ENCODE measurements around the gene SLC22A7. TPM values are rescaled to one million over a fixed set of nuclear protein-coding genes. Genes with fewer than 3 reads are reported as not detected.

SLC22A7 gene
- polyA plus RNA-seq, 1 donor = 1.2 TPM

DNA sequence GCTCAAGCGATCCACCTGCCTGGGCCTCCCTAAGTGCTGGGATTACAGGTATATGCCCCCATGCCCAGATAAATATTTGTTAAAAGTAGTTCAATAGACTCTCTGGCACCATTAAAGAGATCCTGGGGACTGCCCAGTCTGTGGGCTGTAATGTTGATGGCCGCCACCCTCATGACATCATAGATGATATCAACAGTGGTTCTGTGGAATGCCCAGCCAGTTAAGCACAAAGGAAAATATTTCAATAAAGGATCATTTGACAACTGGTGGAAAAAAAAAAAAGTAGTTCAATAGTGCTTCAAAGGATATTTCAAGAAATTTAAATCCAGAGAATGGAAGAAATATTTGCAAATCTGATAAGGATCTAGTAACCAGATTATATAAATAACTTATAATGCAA, 12.1 kb downstream of the SLC22A7 start:
- no peaks in the 10 kb centered on the region for H3K9me3 ChIP-seq (ENCODE audit: control insufficient read depth, low read depth, low read length)
- H3K4me3 ChIP-seq (ENCODE audit: low read length) = no peak overlapping the region
- WGBS (ENCODE audit: insufficient coverage, low lambda C conversion rate) = 100% methylated on average over 1 of the region's 2 CpGs
- H3K36me3 ChIP-seq (ENCODE audit: control insufficient read depth, insufficient read depth, low read length) = no peaks in the 10 kb centered on the region
- no peak overlapping the region for H3K27ac ChIP-seq (ENCODE audit: low read length)
- H3K27me3 ChIP-seq (ENCODE audit: control insufficient read depth, insufficient read depth, low read length) = peaks cover 5% of the 10 kb centered on the region
- no peak for DNase-seq
- H3K4me1 ChIP-seq (ENCODE audit: control insufficient read depth, insufficient read depth, low read length) = peaks cover 2% of the 10 kb centered on the region

GRCh38 chr6:43310624-43311023, 12.6 kb downstream of the SLC22A7 start:
- Histone ChIP-seq H3K36me3 (ENCODE audit: control insufficient read depth, insufficient read depth, low read length) (no peaks in the 10 kb centered on the region), H3K27me3 (ENCODE audit: control insufficient read depth, insufficient read depth, low read length) (peaks cover 5% of the 10 kb centered on the region), H3K27ac (ENCODE audit: low read length) (no peak overlapping the region), H3K4me1 (ENCODE audit: control insufficient read depth, insufficient read depth, low read length) (peaks cover 2% of the 10 kb centered on the region), H3K9me3 (ENCODE audit: control insufficient read depth, low read depth, low read length) (no peaks in the 10 kb centered on the region), H3K4me3 (ENCODE audit: low read length) (no peak overlapping the region)
- no peak for DNase-seq

- H3K36me3 ChIP-seq (ENCODE audit: control insufficient read depth, insufficient read depth, low read length) = no peaks in the 10 kb centered on the region
- no peak overlapping the region for H3K27ac ChIP-seq (ENCODE audit: low read length)
- no CpG with 5 or more reads among the region's 3 CpGs for WGBS (ENCODE audit: insufficient coverage, low lambda C conversion rate)
- no peak overlapping the region for H3K4me3 ChIP-seq (ENCODE audit: low read length)
- peaks cover 2% of the 10 kb centered on the region for H3K4me1 ChIP-seq (ENCODE audit: control insufficient read depth, insufficient read depth, low read length)
- DNase-seq = no peak
- no peaks in the 10 kb centered on the region for H3K9me3 ChIP-seq (ENCODE audit: control insufficient read depth, low read depth, low read length)
- H3K27me3 ChIP-seq (ENCODE audit: control insufficient read depth, insufficient read depth, low read length) = peaks cover 5% of the 10 kb centered on the region
These were observed 13.6 kb downstream of the SLC22A7 start for GRCh38 chr6:43311666-43312065.

DNA sequence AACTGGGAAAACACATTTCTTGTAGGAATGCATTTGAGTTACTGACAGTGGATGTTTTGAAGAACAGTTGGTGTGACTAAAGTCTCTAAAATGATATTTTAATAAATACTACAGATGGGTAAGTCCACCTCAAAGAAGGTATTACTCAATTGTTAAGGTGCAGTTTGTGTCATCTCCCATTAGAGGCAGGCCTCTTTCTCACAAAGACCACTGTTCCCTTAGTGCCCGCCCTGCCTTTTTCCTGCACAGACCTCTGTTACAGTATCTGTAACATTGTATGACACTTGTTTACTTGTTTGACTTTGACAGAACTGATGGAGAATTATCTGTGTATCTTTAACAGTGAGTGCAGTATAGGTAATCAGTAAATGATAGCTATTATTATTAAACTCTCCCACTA, 15.8 kb downstream of the SLC22A7 start:
- no peak overlapping the region for H3K4me3 ChIP-seq (ENCODE audit: low read length)
- no peak overlapping the region for H3K27ac ChIP-seq (ENCODE audit: low read length)
- no peaks in the 10 kb centered on the region for H3K4me1 ChIP-seq (ENCODE audit: control insufficient read depth, insufficient read depth, low read length)
- no CpG with 5 or more reads among the region's 1 CpG for WGBS (ENCODE audit: insufficient coverage, low lambda C conversion rate)
- peaks cover 3% of the 10 kb centered on the region for H3K27me3 ChIP-seq (ENCODE audit: control insufficient read depth, insufficient read depth, low read length)
- DNase-seq = no peak
- H3K9me3 ChIP-seq (ENCODE audit: control insufficient read depth, low read depth, low read length) = no peaks in the 10 kb centered on the region
- no peaks in the 10 kb centered on the region for H3K36me3 ChIP-seq (ENCODE audit: control insufficient read depth, insufficient read depth, low read length)

- H3K9me3 ChIP-seq (ENCODE audit: control insufficient read depth, low read depth, low read length) = no peaks in the 10 kb centered on the region
- DNase-seq = no peak
- H3K36me3 ChIP-seq (ENCODE audit: control insufficient read depth, insufficient read depth, low read length) = no peaks in the 10 kb centered on the region
- no peaks in the 10 kb centered on the region for H3K4me1 ChIP-seq (ENCODE audit: control insufficient read depth, insufficient read depth, low read length)
- H3K27ac ChIP-seq (ENCODE audit: low read length) = no peak overlapping the region
- WGBS (ENCODE audit: insufficient coverage, low lambda C conversion rate) = no CpG with 5 or more reads among the region's 2 CpGs
- no peak overlapping the region for H3K4me3 ChIP-seq (ENCODE audit: low read length)
- H3K27me3 ChIP-seq (ENCODE audit: control insufficient read depth, insufficient read depth, low read length) = no peaks in the 10 kb centered on the region
These were observed 20.0 kb downstream of the SLC22A7 start for GRCh38 chr6:43318011-43318410.

GRCh38 chr6:43325876-43326275, 27.8 kb downstream of the SLC22A7 start:
- H3K4me3 ChIP-seq (ENCODE audit: low read length) = no peak overlapping the region
- H3K27me3 ChIP-seq (ENCODE audit: control insufficient read depth, insufficient read depth, low read length) = no peaks in the 10 kb centered on the region
- no peak overlapping the region for H3K27ac ChIP-seq (ENCODE audit: low read length)
- no peaks in the 10 kb centered on the region for H3K9me3 ChIP-seq (ENCODE audit: control insufficient read depth, low read depth, low read length)
- H3K4me1 ChIP-seq (ENCODE audit: control insufficient read depth, insufficient read depth, low read length) = no peaks in the 10 kb centered on the region
- DNase-seq = no peak
- WGBS (ENCODE audit: insufficient coverage, low lambda C conversion rate) = no CpG with 5 or more reads among the region's 1 CpG
- no peaks in the 10 kb centered on the region for H3K36me3 ChIP-seq (ENCODE audit: control insufficient read depth, insufficient read depth, low read length)

DNA sequence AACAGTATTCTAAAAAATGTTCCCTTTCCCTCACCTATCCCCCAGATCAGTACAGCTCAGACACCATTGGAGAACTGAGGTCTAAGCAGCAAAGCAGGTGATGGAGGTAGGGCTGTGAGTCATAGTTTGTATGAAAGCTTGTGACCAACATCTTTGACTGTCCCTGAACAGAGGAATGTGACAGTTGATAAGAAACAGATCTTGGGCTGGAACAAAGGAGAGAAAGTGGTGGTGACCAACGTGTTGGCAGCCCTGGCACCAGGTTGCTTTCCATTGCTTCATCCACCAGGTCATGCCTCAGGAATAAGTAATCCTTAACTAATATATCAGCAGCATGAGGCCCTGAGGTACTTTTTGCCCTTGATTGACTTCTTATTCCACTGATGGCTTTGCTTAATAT, 30.5 kb downstream of the SLC22A7 start:
- WGBS (ENCODE audit: insufficient coverage, low lambda C conversion rate) = no CpG with 5 or more reads among the region's 1 CpG
- H3K27me3 ChIP-seq (ENCODE audit: control insufficient read depth, insufficient read depth, low read length) = no peaks in the 10 kb centered on the region
- DNase-seq = peak; percentile 44 to 66
- H3K27ac ChIP-seq (ENCODE audit: low read length) = no peak overlapping the region
- H3K9me3 ChIP-seq (ENCODE audit: control insufficient read depth, low read depth, low read length) = no peaks in the 10 kb centered on the region
- no peaks in the 10 kb centered on the region for H3K36me3 ChIP-seq (ENCODE audit: control insufficient read depth, insufficient read depth, low read length)
- no peak overlapping the region for H3K4me3 ChIP-seq (ENCODE audit: low read length)
- no peaks in the 10 kb centered on the region for H3K4me1 ChIP-seq (ENCODE audit: control insufficient read depth, insufficient read depth, low read length)

DNA sequence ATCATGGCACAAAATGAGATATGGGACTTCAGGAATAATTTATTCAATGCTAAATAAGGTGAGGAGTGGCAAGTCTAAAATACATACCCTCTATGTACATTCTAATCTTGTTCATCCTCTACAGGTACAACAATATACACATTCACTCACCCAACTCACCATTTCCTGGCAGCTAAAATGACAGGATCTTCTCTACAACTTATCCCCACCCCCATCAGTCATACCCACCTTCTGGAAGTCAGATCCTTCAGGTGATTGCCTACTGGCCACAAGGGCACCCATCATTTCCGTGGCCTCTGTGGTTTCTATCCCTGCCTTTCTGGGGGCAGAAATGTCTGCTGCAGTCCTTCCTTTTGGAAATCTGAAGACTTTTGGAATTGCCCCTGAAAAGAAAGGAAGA, 33.4 kb downstream of the SLC22A7 start:
- Histone ChIP-seq H3K27me3 (ENCODE audit: control insufficient read depth, insufficient read depth, low read length) (no peaks in the 10 kb centered on the region), H3K36me3 (ENCODE audit: control insufficient read depth, insufficient read depth, low read length) (peaks cover 2% of the 10 kb centered on the region), H3K4me3 (ENCODE audit: low read length) (no peak overlapping the region), H3K27ac (ENCODE audit: low read length) (no peak overlapping the region), H3K9me3 (ENCODE audit: control insufficient read depth, low read depth, low read length) (no peaks in the 10 kb centered on the region), H3K4me1 (ENCODE audit: control insufficient read depth, insufficient read depth, low read length) (peaks cover 18% of the 10 kb centered on the region)
- DNase-seq = no peak
- WGBS (ENCODE audit: insufficient coverage, low lambda C conversion rate) = no CpG with 5 or more reads among the region's 1 CpG

DNA sequence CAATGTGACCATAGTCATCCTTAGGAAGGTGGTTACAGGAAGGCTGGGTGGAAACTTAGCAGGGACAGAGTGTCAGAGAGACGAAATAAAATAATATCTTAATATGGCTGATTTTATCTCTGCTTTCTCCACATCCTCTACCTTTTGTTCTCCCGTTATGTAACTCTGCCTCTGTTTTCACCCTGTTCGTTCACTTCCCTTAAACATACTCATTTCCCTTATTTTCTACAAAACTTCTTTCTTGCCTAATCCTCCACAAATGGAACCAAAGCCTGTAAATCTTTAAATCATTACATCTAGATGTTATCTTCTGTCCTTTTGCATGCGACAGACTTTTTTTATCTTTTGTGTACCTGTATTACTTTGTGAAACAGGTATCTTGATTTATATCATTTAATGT, 33.8 kb downstream of the SLC22A7 start:
- Histone ChIP-seq H3K4me1 (ENCODE audit: control insufficient read depth, insufficient read depth, low read length) (peaks cover 18% of the 10 kb centered on the region), H3K27me3 (ENCODE audit: control insufficient read depth, insufficient read depth, low read length) (no peaks in the 10 kb centered on the region), H3K4me3 (ENCODE audit: low read length) (no peak overlapping the region), H3K36me3 (ENCODE audit: control insufficient read depth, insufficient read depth, low read length) (peaks cover 2% of the 10 kb centered on the region), H3K27ac (ENCODE audit: low read length) (no peak overlapping the region), H3K9me3 (ENCODE audit: control insufficient read depth, low read depth, low read length) (no peaks in the 10 kb centered on the region)
- WGBS (ENCODE audit: insufficient coverage, low lambda C conversion rate) = 82% methylated on average over 4 of the region's 4 CpGs
- DNase-seq = no peak

- Histone ChIP-seq H3K9me3 (ENCODE audit: control insufficient read depth, low read depth, low read length) (no peaks in the 10 kb centered on the region), H3K4me1 (ENCODE audit: control insufficient read depth, insufficient read depth, low read length) (peaks cover 21% of the 10 kb centered on the region), H3K4me3 (ENCODE audit: low read length) (no peak overlapping the region), H3K36me3 (ENCODE audit: control insufficient read depth, insufficient read depth, low read length) (peaks cover 18% of the 10 kb centered on the region), H3K27me3 (ENCODE audit: control insufficient read depth, insufficient read depth, low read length) (no peaks in the 10 kb centered on the region), H3K27ac (ENCODE audit: low read length) (peak overlapping the region; percentile 9)
- WGBS (ENCODE audit: insufficient coverage, low lambda C conversion rate) = no CpG with 5 or more reads among the region's 2 CpGs
- peak; percentile 45 to 72 for DNase-seq
These were observed 36.5 kb downstream of the SLC22A7 start for GRCh38 chr6:43334466-43335095.

- H3K4me3 ChIP-seq (ENCODE audit: low read length) = no peak overlapping the region
- no CpG with 5 or more reads among the region's 3 CpGs for WGBS (ENCODE audit: insufficient coverage, low lambda C conversion rate)
- H3K4me1 ChIP-seq (ENCODE audit: control insufficient read depth, insufficient read depth, low read length) = peaks cover 21% of the 10 kb centered on the region
- H3K27me3 ChIP-seq (ENCODE audit: control insufficient read depth, insufficient read depth, low read length) = no peaks in the 10 kb centered on the region
- H3K27ac ChIP-seq (ENCODE audit: low read length) = peak overlapping the region; percentile 45
- H3K36me3 ChIP-seq (ENCODE audit: control insufficient read depth, insufficient read depth, low read length) = peaks cover 27% of the 10 kb centered on the region
- DNase-seq = peak; percentile 12 to 64
- no peaks in the 10 kb centered on the region for H3K9me3 ChIP-seq (ENCODE audit: control insufficient read depth, low read depth, low read length)
These were observed 37.4 kb downstream of the SLC22A7 start for GRCh38 chr6:43335469-43335868.
